GM19395 (cell line): ENCODE results near the gene TCF19.
"Not testable (repeated sequence)": the region's sequence is repeated elsewhere in the genome, so short reads cannot be mapped to it uniquely, and the experiment has no call there.

Source experiments
- ATAC-seq: cut with Tn5 transposase; IDR thresholded peaks from one replicate; pipeline ENCODE4 v1.9.1; 2021; ENCODE audit warnings: mild to moderate bottlenecking, moderate library complexity; ENCODE audit not compliant: unreplicated experiment

TCF19 gene

GRCh38 chr6:31161216-31162126 lies 3.1 kb downstream of the TCF19 start:
- ATAC-seq, result no peak

GRCh38 chr6:31162463-31163165 lies 4.2 kb downstream of the TCF19 start:
- no peak for ATAC-seq

- no peak for ATAC-seq
Observed at GRCh38 chr6:31163922-31164321, 5.5 kb downstream of the TCF19 start.

- ATAC-seq, result not testable (repeated sequence)
Observed at GRCh38 chr6:31164475-31165063, 6.2 kb downstream of the TCF19 start.

GRCh38 chr6:31165064-31165832 lies 6.9 kb downstream of the TCF19 start:
- ATAC-seq, result peak; percentile 89

- ATAC-seq, result no peak
Observed at GRCh38 chr6:31165986-31166385, 7.6 kb downstream of the TCF19 start.

- ATAC-seq, result no peak
Observed at GRCh38 chr6:31168606-31169005, 10.2 kb downstream of the TCF19 start.

GRCh38 chr6:31169123-31169857 lies 10.9 kb downstream of the TCF19 start:
- ATAC-seq, result no peak

- not testable (repeated sequence) for ATAC-seq
Observed at GRCh38 chr6:31169858-31170599, 11.6 kb downstream of the TCF19 start.

- no peak for ATAC-seq
Observed at GRCh38 chr6:31170600-31170881, 12.2 kb downstream of the TCF19 start, which contains the start of gene POU5F1. TSS of gene POU5F1 (minus strand) at chr6:31170682. CDS start at chr6:31170620, 62 bp downstream.

- ATAC-seq, result no peak
Observed at GRCh38 chr6:31170987-31171671, 12.7 kb downstream of the TCF19 start.

GRCh38 chr6:31171931-31172905 lies 13.8 kb downstream of the TCF19 start:
- no peak for ATAC-seq

- ATAC-seq, result no peak
Observed at GRCh38 chr6:31172973-31173384, 14.6 kb downstream of the TCF19 start.

GRCh38 chr6:31173406-31173805 lies 15.0 kb downstream of the TCF19 start:
- ATAC-seq, result no peak

- ATAC-seq, result no peak
Observed at GRCh38 chr6:31174378-31174777, 16.0 kb downstream of the TCF19 start.

- no peak for ATAC-seq
Observed at GRCh38 chr6:31175971-31176370, 17.6 kb downstream of the TCF19 start.

- no peak for ATAC-seq
Observed at GRCh38 chr6:31178143-31179041, 20.0 kb downstream of the TCF19 start.
